CMK (cell line): Measurements from ENCODE around the gene REEP5.
"Not testable (repeated sequence)": the region's sequence is repeated elsewhere in the genome, so short reads cannot be mapped to it uniquely, and the experiment has no call there.

ENCODE experiments used
- DNase-seq: peaks from one replicate; pipeline ENCODE4 v3.0.0-alpha.2; 2010; ENCODE audit warnings: low read depth

Gene REEP5

GRCh38 chr5:112933105-112933504, 11.1 kb upstream of the REEP5 start:
- no peak for DNase-seq

GRCh38 chr5:112931473-112931872, 9.4 kb upstream of the REEP5 start:
- DNase-seq = no peak

GRCh38 chr5:112930082-112930344, 8.0 kb upstream of the REEP5 start:
- no peak for DNase-seq

- DNase-seq = no peak
Measured at GRCh38 chr5:112929336-112930081, 7.5 kb upstream of the REEP5 start.

- no peak for DNase-seq
Measured at GRCh38 chr5:112923988-112924387, 2.0 kb upstream of the REEP5 start.

GRCh38 chr5:112923148-112923917, 1.3 kb upstream of the REEP5 start:
- no peak for DNase-seq

GRCh38 chr5:112921026-112921832, 798 bp downstream of the REEP5 start:
- DNase-seq = no peak

- no peak for DNase-seq
Measured at GRCh38 chr5:112919972-112920371, 2.1 kb downstream of the REEP5 start.

- DNase-seq = no peak
Measured at GRCh38 chr5:112918679-112919078, 3.3 kb downstream of the REEP5 start.

- no peak for DNase-seq
Measured at GRCh38 chr5:112918136-112918535, 3.9 kb downstream of the REEP5 start.

GRCh38 chr5:112917453-112917995, 4.5 kb downstream of the REEP5 start:
- DNase-seq = no peak

- no peak for DNase-seq
Measured at GRCh38 chr5:112915831-112916230, 6.2 kb downstream of the REEP5 start.

- no peak for DNase-seq
Measured at GRCh38 chr5:112914584-112914983, 7.4 kb downstream of the REEP5 start.

- no peak for DNase-seq
Measured at GRCh38 chr5:112910529-112910928, 11.5 kb downstream of the REEP5 start.

- DNase-seq = no peak
Measured at GRCh38 chr5:112908854-112909253, 13.2 kb downstream of the REEP5 start.

- no peak for DNase-seq
Measured at GRCh38 chr5:112907166-112907631, 14.8 kb downstream of the REEP5 start.

- no peak for DNase-seq
Measured at GRCh38 chr5:112906637-112907036, 15.4 kb downstream of the REEP5 start.

- DNase-seq = not testable (repeated sequence)
Measured at GRCh38 chr5:112904996-112905395, 17.0 kb downstream of the REEP5 start.

GRCh38 chr5:112902561-112902960, 19.5 kb downstream of the REEP5 start:
- no peak for DNase-seq

- no peak for DNase-seq
Measured at GRCh38 chr5:112895682-112896081, 26.3 kb downstream of the REEP5 start.

- DNase-seq = no peak
Measured at GRCh38 chr5:112892776-112893175, 29.3 kb downstream of the REEP5 start.

GRCh38 chr5:112892066-112892465, 30.0 kb downstream of the REEP5 start:
- not testable (repeated sequence) for DNase-seq

- DNase-seq = no peak
Measured at GRCh38 chr5:112886975-112887374, 35.1 kb downstream of the REEP5 start.
